GM21367 (cell line): Measurements from ENCODE around the gene DIO1.

ENCODE experiments used
- ATAC-seq: cut with Tn5 transposase; IDR thresholded peaks from one replicate; pipeline ENCODE4 v1.9.1; 2021; ENCODE audit not compliant: unreplicated experiment

DIO1 gene

DNA sequence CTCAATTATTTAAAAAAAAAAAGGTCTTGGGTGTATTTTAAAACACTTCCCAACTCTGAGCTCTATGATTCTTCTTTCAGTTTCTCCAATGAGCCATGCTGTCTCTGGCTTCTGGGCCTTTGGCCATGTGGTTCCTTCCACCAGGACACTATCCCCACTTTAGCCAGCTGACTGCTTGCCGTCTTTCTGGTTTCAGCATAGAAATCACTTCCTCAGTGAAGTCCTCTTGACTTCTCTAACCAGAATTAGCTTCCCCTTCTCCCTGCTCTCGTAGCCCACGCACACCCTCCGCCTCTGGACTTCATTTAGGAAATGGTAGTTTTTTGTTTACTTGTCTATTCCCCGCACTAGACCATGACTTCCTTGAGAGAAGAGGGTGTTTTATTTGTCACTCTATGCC is 1.1 kb upstream of the DIO1 start:
- ATAC-seq: no peak

DNA sequence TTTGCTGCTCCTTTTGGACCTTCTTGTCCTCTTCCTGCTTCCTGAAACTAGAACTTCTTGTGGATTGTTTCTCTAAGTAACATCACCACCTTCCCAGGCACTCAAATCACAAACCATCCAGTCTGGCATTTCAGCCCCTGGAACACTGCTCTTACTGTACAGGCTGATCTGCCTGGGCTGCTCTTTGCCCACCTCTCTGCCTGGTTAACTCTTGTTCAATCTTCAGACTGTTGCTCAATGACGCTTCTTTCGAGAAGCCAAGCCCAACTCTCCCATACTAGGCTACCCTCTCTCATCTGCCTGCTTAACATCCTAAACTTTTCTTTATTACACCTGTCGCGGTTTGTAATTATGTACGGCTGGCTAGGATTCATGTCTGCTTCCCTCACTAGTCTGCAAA is 657 bp downstream of the DIO1 start:
- ATAC-seq: no peak

DNA sequence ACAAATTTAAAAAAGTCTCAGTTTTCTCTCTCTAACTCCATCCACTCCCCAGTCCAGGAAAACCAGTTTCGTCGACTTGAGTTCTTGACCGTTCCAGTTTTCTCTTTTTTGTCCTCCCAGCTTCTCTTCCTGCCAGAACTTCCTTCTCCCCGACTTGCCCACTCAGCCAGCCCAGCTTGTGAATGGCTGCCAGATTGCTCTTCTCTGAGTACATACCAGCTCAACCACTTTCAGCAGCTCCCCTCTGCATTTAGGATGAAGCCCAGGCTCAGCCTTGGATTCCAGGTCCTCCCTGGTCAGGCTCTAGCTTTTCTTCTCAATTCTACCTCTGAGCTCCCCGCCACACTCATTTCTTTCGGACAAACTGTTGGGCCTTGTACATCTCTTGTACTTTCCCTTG is 1.4 kb downstream of the DIO1 start:
- ATAC-seq: no peak

DNA sequence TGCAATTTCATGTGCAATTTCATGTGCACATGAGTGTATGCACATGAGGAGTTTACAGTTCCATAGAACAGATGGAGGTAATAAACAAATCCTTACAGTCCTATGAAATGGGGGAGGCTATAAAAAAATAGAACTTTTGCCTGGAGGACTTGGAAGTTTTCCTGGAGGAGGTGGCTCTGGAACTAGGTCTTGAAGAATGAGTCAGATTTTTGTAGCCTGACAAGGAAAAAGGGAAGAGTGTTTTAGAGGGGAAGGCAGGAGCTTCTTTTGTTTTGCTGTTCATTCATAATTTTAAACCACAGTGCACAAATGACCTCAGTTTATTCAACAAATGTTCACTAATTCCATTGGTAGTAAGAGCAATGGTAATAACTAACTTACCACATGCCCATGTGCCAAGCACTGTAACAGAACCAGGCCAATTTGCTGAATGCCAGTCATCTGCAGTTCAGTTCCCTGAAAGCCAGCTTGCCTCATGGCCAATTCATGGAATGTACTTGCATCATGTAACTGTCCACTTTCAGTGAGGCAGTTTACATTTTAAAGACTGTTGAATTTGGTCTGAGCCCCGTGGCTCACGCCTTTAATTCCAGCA is 2.7 kb downstream of the DIO1 start:
- ATAC-seq: no peak

DNA sequence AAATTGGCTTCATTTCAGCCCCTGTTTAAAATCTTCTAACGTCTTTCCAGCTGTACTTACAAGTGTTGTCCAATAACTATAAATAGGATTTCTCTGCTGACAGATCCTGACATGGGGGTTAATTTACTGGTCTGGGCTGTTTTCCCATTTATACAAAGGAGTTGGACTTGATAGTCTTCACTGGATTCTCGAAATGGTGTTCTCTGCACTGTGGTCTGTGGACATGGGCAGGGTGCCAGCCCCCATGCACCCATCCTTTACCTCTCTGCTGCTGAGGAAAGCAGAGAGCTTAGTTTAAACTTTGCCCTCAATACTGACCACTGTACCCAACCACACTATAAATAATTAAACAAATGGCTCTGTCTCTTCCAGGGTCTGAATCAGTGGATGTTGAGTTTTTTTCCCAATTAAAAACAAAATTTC is 5.2 kb downstream of the DIO1 start:
- no peak for ATAC-seq

DNA sequence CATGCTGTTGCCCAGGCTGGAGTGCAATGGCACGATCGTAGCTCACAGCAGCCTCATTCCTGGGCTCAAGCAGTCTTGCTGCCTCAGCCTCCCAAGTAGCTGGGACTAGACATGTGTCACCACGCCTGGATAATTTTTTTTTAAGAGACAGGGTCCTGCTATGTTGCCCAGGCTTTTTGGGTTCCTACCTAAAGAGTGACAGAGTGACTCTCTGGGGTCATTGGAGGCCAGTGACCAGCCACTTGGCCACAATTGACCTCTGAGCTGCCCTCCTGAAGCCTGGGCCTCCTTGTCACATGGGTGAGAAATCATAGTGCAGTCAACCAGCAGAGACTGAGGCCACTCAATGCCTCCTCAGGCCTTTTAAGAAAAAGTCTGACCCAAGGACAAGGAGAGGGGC is 5.7 kb downstream of the DIO1 start:
- no peak for ATAC-seq

DNA sequence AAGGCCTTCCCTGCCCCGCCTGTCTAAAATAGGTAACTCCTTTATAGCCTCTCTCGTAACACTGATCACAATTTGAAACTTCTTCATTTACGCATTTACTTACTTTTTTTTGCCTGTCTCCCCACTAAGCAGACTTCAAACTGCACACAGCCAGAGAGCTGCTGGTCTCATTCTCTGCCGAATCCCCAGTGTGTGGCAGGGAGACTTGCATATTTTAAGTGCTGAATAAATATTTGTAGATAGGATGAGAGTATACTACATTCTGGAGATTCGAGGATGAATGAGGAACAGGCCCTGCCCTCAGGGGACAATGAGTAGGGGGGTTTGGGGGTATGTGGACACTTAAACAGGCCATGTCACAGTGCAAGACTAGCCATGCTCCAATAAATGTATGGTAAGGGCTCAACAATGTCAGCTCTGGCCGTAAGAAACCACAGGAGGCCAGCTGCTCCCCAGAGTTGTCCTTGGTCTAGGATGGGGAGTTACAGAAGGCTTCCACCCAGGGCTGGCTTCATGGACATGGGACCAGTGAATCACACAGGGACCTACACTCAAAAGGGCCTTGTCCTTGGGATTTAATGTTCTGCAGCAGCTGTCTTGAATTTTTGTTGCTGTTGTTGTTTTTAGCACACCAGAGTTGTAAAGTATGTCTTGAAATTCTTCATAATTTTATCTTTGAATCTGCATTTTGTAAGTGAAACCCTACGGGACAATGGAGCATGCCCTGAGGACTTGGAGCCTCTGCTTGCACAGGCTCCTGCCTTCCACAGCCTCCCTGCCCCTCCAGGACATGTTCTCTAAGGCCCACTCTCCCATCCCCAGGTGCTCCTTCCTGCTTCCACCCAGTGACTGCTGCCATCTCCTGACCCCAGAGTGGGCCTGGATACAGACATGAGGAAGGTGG is 8.5 kb downstream of the DIO1 start:
- no peak for ATAC-seq

DNA sequence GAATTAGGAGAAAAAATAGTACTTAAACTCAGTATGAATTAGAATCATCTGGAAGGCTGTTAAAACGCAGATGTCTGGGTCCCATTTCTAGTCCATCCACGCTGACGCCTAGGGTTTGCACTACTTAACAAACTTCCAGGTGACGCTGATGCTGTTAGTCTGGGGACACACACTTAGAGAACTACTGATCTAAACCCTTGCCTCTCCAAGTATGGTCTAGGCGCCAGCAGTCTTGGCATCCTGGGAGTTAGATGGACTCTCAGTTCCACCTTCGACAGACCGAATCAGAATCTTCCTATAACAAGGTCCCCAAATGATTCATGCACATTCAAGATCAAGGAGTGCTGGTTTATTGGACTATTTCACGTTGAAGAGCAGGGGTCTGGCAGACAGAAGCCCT is 11.5 kb downstream of the DIO1 start:
- ATAC-seq: no peak

DNA sequence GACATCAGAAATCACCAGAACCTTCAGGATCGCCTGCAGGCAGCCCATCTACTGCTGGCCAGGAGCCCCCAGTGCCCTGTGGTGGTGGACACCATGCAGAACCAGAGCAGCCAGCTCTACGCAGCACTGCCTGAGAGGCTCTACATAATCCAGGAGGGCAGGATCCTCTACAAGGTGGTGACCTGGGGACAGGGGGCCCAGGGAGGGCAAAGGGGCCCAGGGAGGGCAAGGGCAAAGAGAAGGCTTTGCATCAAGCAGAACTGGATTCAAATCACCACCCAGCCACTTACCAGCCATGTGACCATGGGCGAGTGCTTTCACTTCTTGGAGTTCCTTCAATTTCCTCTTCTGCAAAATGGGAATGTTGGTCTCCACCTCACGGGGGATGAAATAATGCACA is 12.1 kb downstream of the DIO1 start:
- no peak for ATAC-seq

DNA sequence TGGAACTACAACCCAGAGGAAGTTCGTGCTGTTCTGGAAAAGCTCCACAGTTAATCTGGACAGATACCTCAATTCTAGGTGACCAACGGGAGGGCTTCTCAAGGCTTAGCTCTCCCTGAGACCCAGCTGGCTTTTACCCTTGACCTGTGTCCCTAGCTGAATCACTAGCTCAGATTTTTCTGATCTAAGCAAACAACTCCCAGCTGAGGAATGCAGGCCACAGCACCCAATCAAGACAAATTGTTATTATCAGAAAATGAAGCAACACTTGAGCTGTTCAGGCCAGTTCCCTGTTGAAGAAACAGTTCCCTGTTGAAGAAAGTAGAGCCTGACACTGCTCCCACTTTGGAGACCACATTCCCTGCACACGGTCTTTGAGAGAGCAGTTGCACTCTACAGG is 16.0 kb downstream of the DIO1 start:
- no peak for ATAC-seq

DNA sequence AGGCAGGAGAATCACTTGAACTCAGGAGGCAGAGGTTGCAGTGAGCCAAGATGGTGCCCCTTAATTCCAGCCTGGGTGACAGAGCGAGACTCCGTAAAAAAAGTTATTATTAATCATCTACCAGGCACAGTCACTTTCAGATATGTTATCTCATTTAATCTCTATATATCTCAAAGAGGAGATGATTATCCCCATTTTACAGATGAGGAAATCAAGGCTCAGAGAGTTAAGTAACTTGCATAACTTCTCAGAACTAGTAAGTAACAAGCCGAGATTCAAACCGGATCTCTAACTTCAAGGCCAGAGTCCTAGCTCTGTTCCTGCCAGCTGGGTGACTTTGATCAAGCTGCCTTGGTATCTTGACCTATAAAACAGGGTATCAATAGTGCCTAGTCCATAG is 17.5 kb downstream of the DIO1 start:
- no peak for ATAC-seq

DNA sequence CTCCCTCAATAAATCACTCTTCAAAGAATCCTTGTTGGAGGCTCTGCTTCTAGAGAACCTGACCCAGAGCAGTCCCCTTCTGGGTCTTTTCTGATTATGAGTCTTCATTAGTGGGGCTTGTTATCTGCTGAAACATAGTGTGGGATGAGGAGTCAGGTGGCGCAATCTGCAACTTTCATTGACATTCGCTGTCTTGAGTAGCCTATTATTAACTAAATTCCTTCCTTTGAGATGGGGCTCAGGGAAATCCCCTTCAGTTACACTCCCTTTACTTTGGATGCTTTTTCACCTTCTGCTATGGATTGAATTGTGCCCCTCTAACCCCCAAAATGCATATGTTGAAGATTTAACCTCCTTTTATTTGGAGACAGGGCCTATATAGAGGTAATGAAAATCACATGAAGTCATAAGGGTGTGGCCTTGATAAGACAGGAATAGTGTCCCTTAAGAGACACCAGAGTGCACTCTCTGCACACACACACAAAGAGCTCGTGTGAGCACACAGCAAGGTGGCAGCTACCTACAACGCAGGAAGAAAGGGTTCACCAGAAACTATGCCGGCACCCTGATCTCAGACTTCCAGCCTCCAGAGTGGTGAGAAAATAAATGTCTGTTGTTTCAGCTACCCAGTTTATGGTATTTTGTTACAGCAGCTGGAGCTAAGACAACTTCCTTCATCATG is 19.5 kb downstream of the DIO1 start:
- ATAC-seq: no peak

DNA sequence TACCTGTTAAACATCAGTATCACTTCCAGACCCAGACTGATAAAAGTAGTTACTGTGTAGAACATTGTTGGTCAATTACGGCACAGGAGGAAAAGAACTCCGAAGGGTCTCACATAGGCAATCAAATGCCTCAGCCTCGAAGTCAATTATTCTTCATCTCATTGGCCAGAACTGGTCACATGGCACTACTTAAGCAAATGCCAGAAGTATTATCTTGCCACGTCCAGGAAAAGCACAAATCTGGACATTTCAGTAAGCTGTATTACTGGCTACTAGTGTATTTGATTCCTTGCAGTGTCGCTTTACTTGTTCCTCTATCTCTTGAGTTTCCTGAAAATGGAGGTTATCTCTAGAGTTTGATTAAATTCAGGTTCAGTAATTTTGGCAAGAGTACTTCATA is 24.4 kb downstream of the DIO1 start:
- ATAC-seq: no peak

DNA sequence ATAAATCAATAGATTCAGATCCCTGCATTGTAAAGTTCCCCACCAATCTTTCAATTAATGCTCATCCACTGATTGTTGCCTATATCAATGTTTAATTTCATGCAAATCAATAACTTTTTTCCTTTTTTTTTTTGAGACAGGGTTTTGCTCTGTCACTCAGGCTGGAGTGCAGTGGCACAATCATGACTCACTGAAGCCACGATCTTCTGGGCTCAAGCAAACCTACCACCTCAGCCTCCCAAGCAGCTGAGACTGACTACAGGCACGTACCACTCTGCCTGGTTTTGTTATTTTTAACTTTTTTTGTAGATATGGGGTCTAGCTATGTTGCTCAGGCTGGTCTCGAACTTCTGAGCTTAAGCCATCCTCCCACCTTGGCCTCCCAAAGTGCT is 25.7 kb downstream of the DIO1 start:
- ATAC-seq: no peak

DNA sequence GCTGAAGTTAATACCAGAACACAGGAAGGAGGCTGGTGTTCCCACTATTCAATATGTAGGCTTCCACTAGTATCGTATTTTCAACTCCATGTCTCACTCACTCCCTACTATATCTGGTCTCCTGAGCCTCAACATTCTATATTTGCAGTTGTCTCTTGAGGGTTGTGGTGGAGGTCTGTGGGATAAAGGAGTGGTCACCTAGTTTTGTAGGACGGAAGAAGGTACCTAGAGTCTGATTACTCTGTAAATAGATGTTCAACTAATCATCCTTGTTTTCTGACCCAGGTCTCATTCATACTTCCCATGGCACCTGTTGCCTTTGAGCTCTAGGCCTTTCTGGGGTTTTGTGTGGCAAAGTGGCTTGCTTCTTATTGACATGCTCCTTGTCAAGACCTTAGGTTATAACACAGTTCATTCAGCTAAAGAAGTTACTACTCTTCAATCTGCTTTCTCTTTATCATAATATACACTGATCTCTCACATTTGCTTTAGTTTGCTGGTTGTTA is 33.4 kb downstream of the DIO1 start:
- no peak for ATAC-seq

DNA sequence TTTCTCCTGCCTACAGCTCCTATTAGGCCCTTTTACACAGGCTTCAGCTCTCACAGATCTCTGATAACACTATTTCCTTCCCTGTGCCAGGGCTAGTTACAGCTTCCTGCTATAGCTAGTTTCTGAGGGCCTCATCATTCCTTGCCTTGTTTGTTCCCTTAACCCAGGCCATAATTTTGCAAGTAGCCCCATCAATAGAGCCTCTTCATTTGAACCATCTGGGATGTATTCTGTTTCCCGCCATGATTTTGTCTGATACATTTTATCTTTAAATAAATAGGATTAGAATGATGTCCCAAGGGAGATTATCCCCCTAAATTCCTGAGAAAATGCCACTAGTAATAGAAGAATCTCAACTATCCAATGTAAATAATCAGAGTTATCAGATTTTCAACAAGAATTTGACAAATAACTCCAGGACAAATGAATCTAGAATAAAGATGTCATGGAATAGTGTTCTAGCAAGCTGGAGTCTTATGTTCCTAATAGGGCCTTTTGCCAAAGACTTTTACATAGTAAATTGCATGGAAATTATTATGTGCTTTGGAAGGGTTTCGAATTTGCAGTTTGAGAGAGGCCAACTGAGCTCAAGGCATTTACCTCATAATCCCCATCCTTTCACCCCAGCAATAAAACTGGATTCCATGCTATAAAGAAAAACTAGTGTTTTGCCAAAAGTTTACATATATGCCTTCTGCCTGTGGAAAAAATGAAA is 35.4 kb downstream of the DIO1 start:
- no peak for ATAC-seq

DNA sequence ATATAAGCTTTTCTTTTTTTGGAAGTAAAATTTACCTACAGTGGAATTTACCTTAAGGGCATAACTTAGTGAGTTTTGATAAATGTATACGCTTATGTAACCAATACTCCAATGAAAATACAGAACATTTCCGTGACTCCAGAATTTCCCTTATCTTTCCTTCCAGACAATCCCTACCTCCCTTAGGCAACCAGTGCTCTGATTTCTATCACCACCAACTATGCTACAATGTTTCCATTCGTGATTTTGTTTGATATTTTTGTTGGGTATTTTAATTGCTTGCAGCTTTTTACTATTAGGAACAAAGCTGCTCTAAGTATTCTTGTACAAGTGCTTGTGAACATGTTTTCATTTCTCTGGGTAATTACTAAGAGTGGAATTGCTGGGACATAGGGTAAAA is 36.9 kb downstream of the DIO1 start:
- ATAC-seq: no peak

DNA sequence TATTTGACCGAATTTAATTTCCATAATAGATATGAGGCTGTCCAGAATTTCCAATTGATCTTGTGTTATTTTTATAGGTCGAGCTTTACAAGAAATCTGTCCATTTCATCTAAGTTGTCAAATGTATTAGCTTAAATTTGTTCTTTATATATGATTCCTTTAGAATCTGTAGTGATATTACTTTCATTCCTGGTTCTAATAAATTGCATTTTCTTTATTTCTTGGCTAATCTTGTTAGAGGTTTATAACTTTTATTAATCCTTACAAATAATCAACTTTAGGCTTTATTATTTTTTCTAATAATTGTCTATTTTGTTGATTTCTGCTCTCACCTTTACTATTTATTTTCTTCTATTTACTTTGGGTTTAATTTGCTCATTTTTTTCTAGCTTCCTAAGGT is 37.5 kb downstream of the DIO1 start:
- ATAC-seq: no peak

DNA sequence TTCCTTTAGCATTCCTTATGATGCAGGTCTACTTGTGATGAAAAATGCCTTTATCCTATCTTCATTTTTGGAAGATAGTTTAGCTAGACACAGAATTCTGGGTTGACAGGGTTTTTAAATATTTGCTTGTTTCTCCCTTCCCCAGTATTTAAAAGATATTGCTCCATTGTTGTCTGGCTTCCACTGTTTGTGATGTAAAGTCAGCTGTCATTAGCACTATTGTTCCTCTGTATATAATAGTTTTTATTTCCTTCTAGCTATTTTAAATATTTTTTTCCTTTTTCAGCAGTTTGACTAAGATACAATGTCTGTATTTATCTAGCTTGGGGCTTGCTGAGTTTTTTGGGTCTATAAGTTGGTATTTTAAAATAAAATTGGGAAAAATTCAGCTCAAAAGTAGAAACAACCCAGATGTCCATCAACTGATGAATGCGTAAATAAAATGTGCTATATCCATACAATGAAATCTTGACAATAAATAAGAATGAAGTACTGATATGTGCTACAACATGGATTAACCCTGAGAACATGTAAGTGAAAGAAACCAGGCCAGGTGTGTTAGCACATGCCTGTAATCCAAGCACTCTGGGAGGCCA is 40.3 kb downstream of the DIO1 start:
- ATAC-seq: no peak

DNA sequence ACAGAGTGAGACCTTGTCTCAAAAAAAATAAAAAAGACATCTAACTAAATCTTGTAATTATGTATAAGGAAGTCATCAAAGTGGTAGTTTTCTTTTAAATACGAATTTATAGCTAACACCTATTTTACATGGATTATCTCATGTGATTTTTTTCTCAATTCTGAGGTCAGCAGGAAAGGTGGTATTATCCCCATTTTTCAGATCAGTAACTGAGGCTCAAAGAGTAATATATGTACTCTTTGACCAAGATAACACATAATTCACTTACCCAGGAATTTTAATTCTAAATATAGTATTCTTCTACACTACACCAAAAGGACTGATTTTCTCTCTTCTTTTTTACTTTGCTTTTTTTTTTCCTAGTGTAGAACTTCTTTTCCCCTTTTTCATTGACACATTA is 42.4 kb downstream of the DIO1 start:
- ATAC-seq: no peak
